SKM-1 (cell line): ENCODE data around the gene LRIG2.
"Not testable (repeated sequence)": the region's sequence is repeated elsewhere in the genome, so short reads cannot be mapped to it uniquely, and the experiment has no call there.

Source experiments
- DNase-seq: peaks from one replicate; lab custom pipeline; 2025; ENCODE audit not compliant: unreplicated experiment; lab: John Stamatoyannopoulos, UW

Gene LRIG2

DNA sequence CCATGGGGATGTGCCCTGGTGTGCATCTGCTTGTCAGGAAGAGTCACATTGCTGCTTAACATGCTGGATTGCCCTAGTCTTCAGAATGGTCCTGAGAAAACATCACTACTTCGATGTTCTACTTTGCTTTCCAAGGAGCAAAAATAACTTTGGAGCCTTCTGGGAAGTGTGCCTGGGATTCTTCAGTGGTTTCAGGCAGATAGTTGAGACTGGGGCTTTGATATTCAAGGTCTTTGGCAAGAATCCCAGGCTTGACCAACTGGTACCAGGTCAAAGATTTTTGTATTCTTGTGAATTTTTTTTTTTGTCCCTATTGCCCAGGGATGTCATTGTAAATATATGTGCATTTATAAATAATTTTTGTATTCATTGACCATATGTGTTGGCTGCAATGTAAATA is 51.4 kb downstream of the LRIG2 start:
- no peak for DNase-seq

DNA sequence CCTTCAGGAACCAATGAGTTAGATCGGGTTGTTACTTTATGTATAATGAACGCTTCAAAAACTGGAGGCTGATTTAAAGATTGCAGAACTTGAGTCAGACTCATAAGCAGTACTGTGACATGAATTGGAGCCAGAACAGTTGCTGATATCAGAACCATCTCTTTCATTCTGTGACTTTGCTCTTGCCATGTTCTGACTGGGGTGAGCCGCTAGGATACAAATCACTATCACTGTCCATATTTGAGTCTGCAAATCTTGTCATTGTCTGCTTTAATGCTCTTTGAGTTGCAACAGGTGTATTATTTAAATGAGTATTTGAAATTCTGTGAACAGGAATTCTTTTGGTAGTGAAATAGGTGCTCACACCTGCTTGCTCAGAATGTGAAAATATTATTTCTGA is 52.5 kb downstream of the LRIG2 start:
- DNase-seq: no peak

DNA sequence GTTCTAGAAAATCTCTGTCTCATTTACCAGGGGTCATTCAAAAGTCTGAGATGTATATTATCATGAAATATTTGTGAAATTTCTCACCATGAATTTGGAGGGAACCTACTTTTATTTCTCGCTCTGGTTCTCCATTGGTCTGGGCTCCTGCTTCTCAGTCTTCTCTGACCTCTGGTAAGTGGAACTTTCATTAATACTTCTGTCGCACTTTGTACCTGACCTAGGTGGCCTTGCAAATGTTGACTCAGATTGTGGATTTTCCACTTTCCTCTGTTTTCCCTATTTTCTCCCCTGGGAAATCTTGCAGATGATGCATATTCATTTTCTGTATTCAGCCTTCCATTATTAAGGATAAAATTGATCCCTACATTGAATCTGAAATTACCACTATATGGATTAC is 53.2 kb downstream of the LRIG2 start:
- DNase-seq: no peak

DNA sequence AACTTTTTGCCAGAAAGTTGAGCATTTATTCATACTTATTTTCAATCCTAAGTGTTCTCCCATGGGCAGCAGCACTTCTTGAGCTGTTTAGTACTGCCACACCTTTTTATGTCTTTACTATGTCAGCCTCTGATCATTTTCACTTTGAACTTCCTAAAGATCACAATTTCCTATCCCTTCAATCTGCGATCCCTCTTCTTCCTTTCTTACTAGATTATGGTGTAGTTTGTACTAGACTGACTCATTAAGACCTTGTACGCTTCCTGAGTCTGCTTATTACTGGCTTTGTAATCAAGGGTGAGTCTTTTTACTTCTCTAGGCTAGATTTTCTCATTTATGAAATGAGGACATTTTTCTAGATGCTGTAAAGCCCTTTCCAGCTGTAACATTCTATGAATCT is 55.1 kb downstream of the LRIG2 start:
- DNase-seq: no peak

DNA sequence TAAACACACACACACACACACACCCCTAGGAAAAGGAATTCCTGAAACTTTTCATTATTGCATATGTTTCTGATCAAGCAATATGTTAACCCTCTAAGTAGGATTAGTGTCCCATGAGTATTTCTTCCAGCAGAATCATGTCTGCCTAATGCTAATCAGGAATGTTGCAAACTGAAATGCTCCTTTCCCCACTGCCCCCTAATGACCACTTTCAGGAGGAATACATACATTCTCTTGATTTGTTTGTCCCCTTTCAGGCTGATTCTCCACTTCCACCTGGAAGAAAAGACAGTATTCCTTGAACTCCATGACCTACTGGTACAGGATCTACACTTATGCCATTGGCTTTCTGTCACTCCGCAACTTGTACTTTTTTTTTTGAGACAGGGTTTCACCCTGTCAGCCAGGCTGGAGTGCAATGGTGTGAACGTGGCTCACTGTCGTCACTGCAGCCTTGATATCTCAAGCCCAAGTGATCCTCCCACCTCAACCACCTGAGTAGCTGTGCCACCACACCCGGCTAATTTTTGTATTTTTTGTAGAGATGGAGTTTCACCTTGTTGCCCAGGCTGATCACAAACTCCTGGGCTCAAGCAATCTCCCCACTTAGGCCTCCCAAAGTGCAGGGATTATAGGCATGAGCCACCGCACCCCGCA is 56.7 kb downstream of the LRIG2 start:
- DNase-seq: no peak

DNA sequence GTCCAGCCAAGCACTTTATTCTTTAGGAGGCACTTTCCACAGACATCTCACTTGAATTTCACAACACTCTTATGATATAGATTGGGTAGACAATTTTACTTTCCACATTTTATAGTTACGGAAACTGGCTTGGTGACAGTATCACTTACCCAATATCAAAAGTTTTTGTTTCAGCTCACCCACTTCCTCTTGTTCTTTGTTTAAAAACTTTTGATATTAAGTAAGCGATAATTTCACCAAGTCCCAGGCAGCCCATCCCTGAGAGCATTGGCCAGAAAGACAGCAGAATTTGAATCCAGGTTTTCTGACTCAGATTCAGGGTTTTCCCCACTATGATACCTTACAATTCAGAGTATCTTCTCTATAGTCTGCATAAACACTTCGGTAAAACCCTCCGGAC is 60.0 kb downstream of the LRIG2 start:
- DNase-seq: no peak

GRCh38 chr1:113133759-113134158 is 60.8 kb downstream of the LRIG2 start:
- no peak for DNase-seq

DNA sequence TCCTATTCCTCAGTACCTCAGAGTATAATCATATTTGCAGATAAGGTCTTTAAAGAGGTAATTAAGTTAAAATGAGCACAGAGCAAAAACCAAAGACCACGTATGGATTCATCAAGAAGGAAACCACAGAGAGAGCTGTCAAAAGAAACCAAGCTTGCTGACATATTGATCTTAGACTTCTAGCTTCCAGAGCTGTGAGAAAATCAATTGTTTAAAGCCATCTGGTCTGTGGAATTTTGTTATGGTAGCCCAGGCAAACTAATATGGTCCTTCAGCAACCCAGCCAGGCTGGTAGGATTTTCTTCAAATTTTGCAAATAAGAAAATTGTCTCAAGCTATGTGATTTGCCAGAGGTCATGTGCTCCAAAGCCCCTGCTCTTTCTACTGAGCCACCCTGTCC is 62.5 kb downstream of the LRIG2 start:
- no peak for DNase-seq

DNA sequence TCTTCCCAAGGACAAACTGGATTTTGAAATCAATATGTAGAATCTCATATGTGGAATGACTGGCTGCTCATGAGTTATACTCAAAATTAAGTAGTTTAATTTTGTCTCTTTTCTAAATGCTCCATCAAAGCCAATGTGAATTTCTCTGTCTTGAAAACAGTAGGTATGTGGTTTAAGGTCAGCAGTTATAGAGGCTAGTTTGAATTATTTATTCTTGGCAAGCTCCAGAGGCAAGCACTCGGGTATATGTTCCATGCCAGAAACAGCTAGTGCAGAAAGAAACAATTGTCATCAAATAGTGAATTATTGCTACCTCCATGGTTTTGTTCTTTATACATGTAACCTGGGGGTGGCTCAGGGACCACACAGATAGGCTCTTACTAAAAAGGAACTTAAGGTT is 63.5 kb downstream of the LRIG2 start:
- DNase-seq: no peak

GRCh38 chr1:113137563-113137962 is 64.6 kb downstream of the LRIG2 start:
- no peak for DNase-seq

GRCh38 chr1:113138778-113139177 is 65.8 kb downstream of the LRIG2 start:
- no peak for DNase-seq

DNA sequence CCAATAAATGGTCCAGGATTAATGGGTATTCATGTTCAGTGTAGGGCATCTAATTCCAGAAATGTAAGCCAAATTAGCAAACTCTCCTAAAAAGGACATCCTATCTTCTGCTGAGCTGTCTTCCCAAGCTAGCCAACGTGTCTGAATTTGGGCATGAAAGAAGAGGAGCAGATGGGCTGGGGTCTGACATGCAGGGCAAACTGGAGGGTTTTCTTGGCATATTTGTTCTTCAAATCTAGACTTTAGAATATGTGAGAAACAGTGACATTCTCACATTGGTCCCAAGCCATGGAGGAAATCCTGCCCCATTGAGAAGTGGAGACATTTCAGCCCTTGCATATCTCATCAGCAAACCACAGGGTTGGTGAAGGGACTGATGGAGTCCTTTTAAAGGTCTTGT is 67.2 kb downstream of the LRIG2 start:
- no peak for DNase-seq

GRCh38 chr1:113140588-113141446 is 67.8 kb downstream of the LRIG2 start:
- DNase-seq: peak; percentile 41

- DNase-seq: no peak
Observed at GRCh38 chr1:113141650-113142473, 68.9 kb downstream of the LRIG2 start.

DNA sequence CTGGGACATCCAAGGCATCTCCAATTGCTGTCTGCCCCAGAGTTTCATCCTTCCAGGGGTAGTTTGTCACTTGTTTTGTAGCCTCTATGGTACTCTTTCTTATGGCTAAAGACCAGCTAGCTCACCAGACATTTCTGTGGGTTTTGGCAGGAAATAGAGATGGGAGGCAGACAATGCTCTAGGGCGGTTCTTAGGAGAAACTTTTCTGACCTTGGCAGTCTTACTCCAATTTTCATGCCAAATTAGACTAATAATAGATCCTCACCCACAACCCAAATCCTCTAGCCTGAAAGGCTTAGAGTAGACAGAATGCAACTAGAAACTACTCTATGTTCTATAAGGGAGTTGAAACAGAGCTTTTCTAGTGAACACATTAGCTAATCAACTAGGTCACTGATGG is 69.8 kb downstream of the LRIG2 start:
- no peak for DNase-seq

DNA sequence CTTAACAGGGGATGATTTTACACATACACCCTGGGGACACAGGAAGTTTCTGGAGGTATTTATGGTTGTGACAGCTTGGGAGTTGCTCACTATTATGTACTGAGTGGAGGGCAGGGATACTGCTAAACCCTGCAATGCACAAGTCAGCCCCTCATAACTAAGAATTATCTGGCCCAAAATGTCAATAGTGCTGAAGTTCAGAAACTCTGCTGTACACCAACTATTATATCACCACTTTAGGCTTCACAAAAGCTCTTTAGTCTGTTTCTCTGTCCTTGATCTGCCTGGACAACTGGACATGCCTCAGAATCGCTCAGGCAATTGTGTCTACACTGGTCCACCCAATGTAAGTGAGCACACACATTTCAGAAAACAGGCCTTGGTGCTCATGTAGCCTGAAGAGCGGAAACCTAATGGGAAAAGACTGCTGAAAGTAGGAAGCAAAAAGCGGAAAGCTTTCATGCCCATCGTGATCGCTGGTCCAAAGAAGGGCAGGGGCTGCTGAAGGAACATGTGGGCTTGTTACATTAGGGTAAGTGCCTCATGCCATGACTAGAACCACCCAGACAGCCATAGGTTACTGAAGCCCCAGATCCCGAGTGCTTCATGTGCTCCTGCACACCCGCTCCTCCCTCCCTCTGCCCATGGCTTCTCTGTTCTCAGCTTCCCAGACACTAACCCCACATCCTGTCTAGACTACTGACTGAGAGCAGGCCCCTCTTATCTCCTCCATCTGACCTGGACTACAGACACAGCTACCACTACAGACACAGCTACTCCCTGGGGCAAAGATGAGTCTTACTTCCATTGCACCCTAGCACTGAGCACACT is 73.5 kb downstream of the LRIG2 start:
- DNase-seq: no peak

DNA sequence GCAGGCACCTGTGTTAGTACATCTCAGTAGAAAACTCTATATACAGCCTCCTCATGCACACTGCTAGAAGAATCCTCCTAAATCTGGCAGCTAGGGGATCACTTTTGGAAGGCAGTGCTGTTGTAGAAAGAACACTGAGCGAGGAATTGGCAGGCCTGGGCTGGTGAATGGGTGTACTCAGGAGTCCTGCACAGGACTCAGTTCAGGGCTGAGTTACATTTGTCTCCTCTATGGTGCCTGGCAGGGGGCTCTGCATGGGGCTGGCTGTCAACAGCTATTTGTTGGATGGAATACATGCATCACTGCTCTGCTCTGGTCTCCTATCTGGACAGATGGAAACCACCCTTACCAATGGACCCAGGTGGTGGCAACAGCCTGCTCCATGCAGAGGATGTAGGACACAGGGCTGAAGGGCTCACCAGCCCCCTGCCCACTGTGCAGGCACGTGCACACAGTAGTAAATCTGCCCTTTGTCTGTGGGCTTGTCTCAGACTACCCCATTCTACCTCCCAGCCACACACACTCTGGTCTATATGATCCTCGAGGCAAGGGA is 74.2 kb downstream of the LRIG2 start:
- DNase-seq: no peak

- no peak for DNase-seq
Observed at GRCh38 chr1:113147826-113148225, 74.8 kb downstream of the LRIG2 start.

GRCh38 chr1:113150494-113150893 is 77.5 kb downstream of the LRIG2 start:
- not testable (repeated sequence) for DNase-seq

DNA sequence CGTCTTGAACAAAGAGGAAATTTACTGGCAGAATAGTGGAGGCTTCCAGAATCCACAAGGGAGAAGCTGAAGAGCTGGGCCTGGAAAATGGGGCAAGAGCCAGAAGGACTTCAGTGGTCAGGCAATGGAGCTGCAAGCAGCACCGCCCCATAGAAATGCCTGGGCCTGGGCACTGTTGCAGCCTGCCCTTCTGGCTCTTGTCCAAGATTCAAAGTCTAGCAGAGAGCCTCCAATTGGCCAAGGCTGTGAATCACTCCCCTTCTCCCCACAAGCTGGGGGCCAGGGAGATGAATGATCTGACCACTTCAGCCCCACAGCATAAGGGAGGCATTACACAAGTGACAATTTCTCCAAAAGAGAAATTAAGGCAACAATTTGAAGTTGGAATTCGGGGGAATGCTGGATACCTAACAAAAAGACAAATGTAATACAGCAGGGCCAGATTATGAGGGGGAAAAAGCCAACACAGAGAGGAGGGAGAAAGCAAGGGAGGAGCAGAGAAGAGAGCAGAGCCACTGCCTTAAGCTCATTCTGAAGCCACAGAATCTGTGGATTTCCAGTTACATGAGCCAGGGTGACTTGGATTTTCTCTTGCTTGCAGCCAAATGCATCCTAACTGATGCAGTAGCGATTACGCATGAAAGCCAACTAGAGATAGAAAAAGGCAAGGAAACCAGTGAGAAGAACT is 80.3 kb downstream of the LRIG2 start:
- DNase-seq: no peak
